Stomach (tissue), 9 donors: ENCODE measurements around the gene CTIF. TPM values are rescaled to one million over a fixed set of nuclear protein-coding genes. Genes with fewer than 3 reads are reported as not detected.

Experiments used
- DNase-seq, 2 donors: peaks; one replicate each; pipeline versions ENCODE4 v3.0.0 to v3.0.0-alpha.2; 2013 to 2019
- H3K27ac ChIP-seq, 5 donors: fragments of 200-600 bp in 4 of 5; sonication (generic) in 4 of 5; one replicate each; pipeline ENCODE4 v1.5.1; 2013 to 2019; ENCODE audit warnings: mild to moderate bottlenecking in 1 of 5, moderate library complexity in 1 of 5
- H3K27me3 ChIP-seq, 3 donors: fragments of 200-600 bp; sonication (generic); one replicate each; pipeline ENCODE4 v1.5.1; 2017 to 2019; ENCODE audit warnings: mixed run types in 1 of 3
- H3K36me3 ChIP-seq, 4 donors: fragments of 200-600 bp; sonication (generic); 1 replicate in 3 of 4; 2 replicates in 1 of 4; pipeline ENCODE4 v1.5.1; 2016 to 2019
- H3K4me1 ChIP-seq, 4 donors: fragments of 200-600 bp; sonication (generic); one replicate each; pipeline ENCODE4 v1.5.1; 2016 to 2019
- H3K4me3 ChIP-seq, 4 donors: fragments of 200-600 bp; sonication (generic) in 3 of 4; one replicate each; pipeline ENCODE4 v1.5.1; 2016 to 2019; ENCODE audit warnings: mild to moderate bottlenecking in 1 of 4
- H3K9me3 ChIP-seq, 4 donors: fragments of 200-600 bp; sonication (generic); one replicate each; pipeline ENCODE4 v1.5.1; 2016 to 2019
- EP300 ChIP-seq: sonication (generic); formaldehyde crosslinking; IDR thresholded peaks from one replicate; pipeline ENCODE4 v1.6.1; 2017; ENCODE audit warnings: antibody characterized with exemption
- POLR2A ChIP-seq, 4 donors: fragments of 450-650 bp; IDR thresholded peaks; one replicate each; pipeline ENCODE4 v1.6.1; 2016; ENCODE audit warnings: antibody characterized with exemption in 4 of 4, control low read depth in 2 of 4, mild to moderate bottlenecking in 1 of 4, moderate library complexity in 1 of 4
- POLR2AphosphoS5 ChIP-seq, 3 donors: sonication (generic); formaldehyde crosslinking; IDR thresholded peaks; one replicate each; pipeline ENCODE4 v1.6.1; 2016; ENCODE audit warnings: antibody characterized with exemption in 3 of 3
- WGBS, 5 donors: extraction: QIAGEN DNeasy Blood & Tissue Kit in 3 of 5; methylation state at CpG; one replicate each; pipeline versions ENCODE4 v1.1.5 to v1.1.7; 2013 to 2018; 5-methylcytosine and 5-hydroxymethylcytosine counted together
- intact Hi-C: fragments of 100-400 bp; cut with DNase I; formaldehyde crosslinking; loops from one replicate; pipeline ENCODE4 v1.15.1; 2023; ENCODE audit warnings: low total_unique reads
- polyA plus RNA-seq, 3 donors: library from polyadenylated mRNA; stranded (reverse); fragments of 200-250 nt; gene quantifications; one replicate each; pipeline ENCODE4 v1.2.3, GENCODE V29; 2013
- total RNA-seq, 5 donors: library from RNA; depleted of rRNA; stranded (reverse); fragments of >200 nt; gene quantifications; one replicate each; pipeline versions ENCODE4 v1.1.0 to v1.2.3, GENCODE V29; 2014 to 2016
- TF ChIP-seq, protein P1 (sequence below), 7 experiments: fragments of 450-650 bp in 4 of 7; fragments of 200-600 bp in 3 of 7; sonication (generic) in 3 of 7; IDR thresholded peaks; one replicate each; pipeline ENCODE4 v1.5.1; 2016 to 2019; ENCODE audit warnings: antibody characterized with exemption in 7 of 7, control low read depth in 2 of 7, mild to moderate bottlenecking in 1 of 7
- donor health status: healthy with polysubstance abuse.
- donor health status: Bipolar disorder and iron deficiency.
- donor health status: healthy.

The CTIF gene
- total and polyA plus RNA-seq, 8 donors = 16.3 to 105 (median 30.3) TPM

DNA sequence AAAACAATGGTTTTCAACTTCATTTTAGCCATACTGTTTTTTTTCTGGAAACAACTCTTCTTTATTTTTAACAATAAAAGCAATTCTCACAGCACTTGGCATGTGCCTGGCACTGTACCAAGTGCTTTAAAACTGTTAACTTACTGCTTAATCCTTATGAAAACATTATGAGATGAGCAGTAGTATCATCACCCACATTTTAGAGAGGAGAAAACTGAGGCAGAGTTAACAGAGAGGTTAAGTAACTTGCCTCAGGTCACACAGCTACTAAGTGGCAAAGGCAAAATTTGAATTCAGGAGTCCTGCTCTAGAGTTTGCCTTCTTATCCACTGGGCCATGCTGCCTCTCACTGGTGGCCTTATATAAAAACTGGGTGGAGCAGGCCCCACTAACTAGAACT, 23.2 kb downstream of the CTIF start:
- Histone ChIP-seq H3K4me1 (peaks cover 0 to 21% (median under 1%) of the 10 kb centered on the region in 4 donors), H3K36me3 (peaks cover 0 to 4% (median 0%) of the 10 kb centered on the region in 4 donors), H3K4me3 (no peak overlapping the region), H3K9me3 (peaks cover 0 to 8% (median 5%) of the 10 kb centered on the region in 4 donors), H3K27me3 (no peaks in the 10 kb centered on the region), H3K27ac (peak overlapping the region in 1 of 5 donors; percentile 12)
- intact Hi-C loops = no loop called here
- TF ChIP-seq POLR2A (IDR thresholded peaks at IDR 0.05) (no peak), EP300 (no peak), POLR2AphosphoS5 (IDR thresholded peaks at IDR 0.05) (no peak)
- TF ChIP-seq, protein P1, sequence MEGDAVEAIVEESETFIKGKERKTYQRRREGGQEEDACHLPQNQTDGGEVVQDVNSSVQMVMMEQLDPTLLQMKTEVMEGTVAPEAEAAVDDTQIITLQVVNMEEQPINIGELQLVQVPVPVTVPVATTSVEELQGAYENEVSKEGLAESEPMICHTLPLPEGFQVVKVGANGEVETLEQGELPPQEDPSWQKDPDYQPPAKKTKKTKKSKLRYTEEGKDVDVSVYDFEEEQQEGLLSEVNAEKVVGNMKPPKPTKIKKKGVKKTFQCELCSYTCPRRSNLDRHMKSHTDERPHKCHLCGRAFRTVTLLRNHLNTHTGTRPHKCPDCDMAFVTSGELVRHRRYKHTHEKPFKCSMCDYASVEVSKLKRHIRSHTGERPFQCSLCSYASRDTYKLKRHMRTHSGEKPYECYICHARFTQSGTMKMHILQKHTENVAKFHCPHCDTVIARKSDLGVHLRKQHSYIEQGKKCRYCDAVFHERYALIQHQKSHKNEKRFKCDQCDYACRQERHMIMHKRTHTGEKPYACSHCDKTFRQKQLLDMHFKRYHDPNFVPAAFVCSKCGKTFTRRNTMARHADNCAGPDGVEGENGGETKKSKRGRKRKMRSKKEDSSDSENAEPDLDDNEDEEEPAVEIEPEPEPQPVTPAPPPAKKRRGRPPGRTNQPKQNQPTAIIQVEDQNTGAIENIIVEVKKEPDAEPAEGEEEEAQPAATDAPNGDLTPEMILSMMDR (IDR thresholded peaks at IDR 0.05) = no peak
- DNase-seq = no peak

DNA sequence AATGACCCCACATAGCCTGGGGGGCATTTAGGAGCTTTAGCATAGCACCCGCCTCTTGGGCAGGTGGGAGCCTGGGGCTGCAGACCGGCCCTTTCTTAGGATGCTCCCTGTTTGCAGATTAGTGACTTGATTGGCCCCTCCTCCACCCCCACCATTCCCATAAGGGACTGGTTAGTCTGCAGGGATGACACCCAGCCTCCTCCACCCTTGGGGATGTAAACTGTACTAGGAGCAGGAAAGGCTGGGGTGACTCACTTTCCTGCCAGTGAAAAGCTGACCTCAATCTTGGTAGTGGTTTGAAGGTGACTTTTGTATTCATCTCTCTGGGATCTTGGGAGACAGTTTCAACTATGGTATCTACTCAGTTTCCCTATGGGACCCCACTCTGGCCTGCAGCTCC, 24.2 kb downstream of the CTIF start:
- no peaks in the 10 kb centered on the region for H3K27me3 ChIP-seq
- H3K36me3 ChIP-seq = peaks cover 0 to 4% (median 0%) of the 10 kb centered on the region in 4 donors
- H3K9me3 ChIP-seq = peaks cover 0 to 8% (median 5%) of the 10 kb centered on the region in 4 donors
- peaks cover 0 to 21% (median 0%) of the 10 kb centered on the region in 4 donors for H3K4me1 ChIP-seq
- WGBS, 5 donors = 93 to 100% (median 98%) methylated on average over 2 of the region's 2 CpGs
- no peak for TF ChIP-seq EP300
- H3K27ac ChIP-seq = peak overlapping the region in 1 of 5 donors; percentile 12
- no peak overlapping the region for H3K4me3 ChIP-seq
- no peak for DNase-seq
- intact Hi-C loops = no loop called here

DNA sequence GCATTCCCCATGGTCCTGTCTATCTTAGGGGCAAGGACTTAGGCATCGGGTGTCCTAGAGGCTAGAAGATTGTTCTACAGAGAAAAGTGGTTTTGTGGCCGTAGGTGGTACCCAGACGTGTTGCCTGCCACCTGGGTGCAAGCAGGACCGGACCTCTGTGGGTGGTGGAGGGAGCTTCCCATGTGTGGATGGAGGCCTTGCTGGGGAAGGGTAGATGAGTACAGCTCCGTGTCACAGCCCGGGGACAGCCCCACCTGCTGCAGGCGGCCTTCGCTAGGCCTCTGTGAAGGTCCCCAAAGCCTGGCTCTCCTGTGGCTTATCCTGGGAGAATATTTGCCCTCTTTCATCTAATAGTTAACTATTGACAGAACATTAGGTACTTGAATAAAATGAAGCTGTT, 25.3 kb downstream of the CTIF start:
- Histone ChIP-seq H3K27me3 (no peaks in the 10 kb centered on the region), H3K27ac (no peak overlapping the region), H3K36me3 (peaks cover 0 to 4% (median 0%) of the 10 kb centered on the region in 4 donors), H3K4me1 (peaks cover 0 to 21% (median 0%) of the 10 kb centered on the region in 4 donors), H3K4me3 (no peak overlapping the region), H3K9me3 (peaks cover 0 to 7% (median 5%) of the 10 kb centered on the region in 4 donors)
- 68 to 90% (median 78%) methylated on average over 8 of the region's 8 CpGs for WGBS, 5 donors
- no peak for TF ChIP-seq EP300
- no peak for TF ChIP-seq POLR2AphosphoS5 (IDR thresholded peaks at IDR 0.05)
- TF ChIP-seq POLR2A (IDR thresholded peaks at IDR 0.05) = no peak
- TF ChIP-seq, protein P1 (IDR thresholded peaks at IDR 0.05) = no peak
- DNase-seq = no peak
- intact Hi-C loops = no loop called here

DNA sequence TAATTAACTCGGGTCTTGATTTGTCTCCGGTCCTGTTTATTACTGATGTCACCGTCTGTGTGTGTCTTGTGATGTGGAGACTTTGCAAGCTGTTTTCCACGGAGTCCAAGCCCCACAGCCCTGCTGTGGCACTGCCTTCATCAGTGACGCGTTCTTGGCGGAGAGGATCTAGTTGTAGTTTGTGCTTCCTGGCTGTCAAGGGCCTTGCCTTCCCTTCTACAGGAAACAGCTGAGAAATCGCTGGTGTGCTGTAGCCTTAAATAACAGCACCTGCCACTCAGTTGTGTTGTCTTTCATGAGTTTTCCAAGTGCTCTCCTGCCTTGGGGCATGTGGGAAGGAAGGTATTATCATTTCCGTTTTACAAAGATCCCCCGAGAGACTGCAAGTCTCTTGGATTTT, 26.3 kb downstream of the CTIF start:
- TF ChIP-seq, protein P1 (IDR thresholded peaks at IDR 0.05) = no peak
- TF ChIP-seq POLR2A (IDR thresholded peaks at IDR 0.05) = no peak
- TF ChIP-seq EP300 = no peak
- TF ChIP-seq POLR2AphosphoS5 (IDR thresholded peaks at IDR 0.05) = no peak
- no peak overlapping the region for H3K27ac ChIP-seq
- no peaks in the 10 kb centered on the region for H3K36me3 ChIP-seq
- WGBS, 5 donors = 68 to 84% (median 81%) methylated on average over 10 of the region's 10 CpGs
- intact Hi-C loops = no loop called here
- H3K4me3 ChIP-seq = no peak overlapping the region
- H3K9me3 ChIP-seq = no peaks in the 10 kb centered on the region
- peak in 1 of 2 donors; percentile 29 for DNase-seq
- peaks cover 0 to 21% (median 3%) of the 10 kb centered on the region in 4 donors for H3K4me1 ChIP-seq
- H3K27me3 ChIP-seq = no peaks in the 10 kb centered on the region

DNA sequence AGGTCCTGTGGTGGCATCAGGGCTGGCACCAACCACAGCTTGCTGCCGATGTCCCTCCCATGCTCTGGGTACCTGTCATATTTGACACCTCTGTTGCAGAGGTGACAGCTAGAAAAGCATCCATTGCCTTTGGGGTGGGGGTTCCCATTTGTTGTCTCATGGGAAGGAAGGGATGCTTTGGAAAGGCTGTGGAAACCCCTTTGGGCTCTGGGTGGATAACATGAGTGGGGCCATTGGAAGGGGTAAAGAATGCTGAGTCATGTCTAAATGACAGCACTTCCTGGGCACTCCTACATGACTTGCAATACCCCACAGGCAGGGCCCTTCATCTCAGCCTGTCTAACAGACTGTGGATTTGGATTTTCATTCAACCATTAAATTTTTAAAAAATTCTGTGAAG, 27.8 kb downstream of the CTIF start:
- no peak for DNase-seq
- Histone ChIP-seq H3K27me3 (no peaks in the 10 kb centered on the region), H3K27ac (no peak overlapping the region), H3K4me3 (no peak overlapping the region), H3K4me1 (peaks cover 0 to 21% (median 3%) of the 10 kb centered on the region in 4 donors), H3K9me3 (no peaks in the 10 kb centered on the region), H3K36me3 (no peaks in the 10 kb centered on the region)
- intact Hi-C loops = no loop called here
- 86 to 100% (median 94%) methylated on average over 1 of the region's 1 CpG for WGBS, 5 donors
- TF ChIP-seq, protein P1 (IDR thresholded peaks at IDR 0.05) = no peak
- TF ChIP-seq POLR2AphosphoS5 (IDR thresholded peaks at IDR 0.05) = no peak
- TF ChIP-seq EP300 = no peak
- no peak for TF ChIP-seq POLR2A (IDR thresholded peaks at IDR 0.05)
